Measurements from ENCODE around the gene STK32B.

GRCh38 chr4:5124876-5125275, 73.6 kb downstream of the STK32B start:
- TF ChIP-seq CTCF (IDR thresholded peaks at IDR 0.05) (no peak), ZFX (IDR thresholded peaks at IDR 0.05; ENCODE audit: borderline replicate concordance) (no peak)

All from 22Rv1 (cell line).